Measurements from ENCODE around the gene ID3.

Gene ID3

DNA sequence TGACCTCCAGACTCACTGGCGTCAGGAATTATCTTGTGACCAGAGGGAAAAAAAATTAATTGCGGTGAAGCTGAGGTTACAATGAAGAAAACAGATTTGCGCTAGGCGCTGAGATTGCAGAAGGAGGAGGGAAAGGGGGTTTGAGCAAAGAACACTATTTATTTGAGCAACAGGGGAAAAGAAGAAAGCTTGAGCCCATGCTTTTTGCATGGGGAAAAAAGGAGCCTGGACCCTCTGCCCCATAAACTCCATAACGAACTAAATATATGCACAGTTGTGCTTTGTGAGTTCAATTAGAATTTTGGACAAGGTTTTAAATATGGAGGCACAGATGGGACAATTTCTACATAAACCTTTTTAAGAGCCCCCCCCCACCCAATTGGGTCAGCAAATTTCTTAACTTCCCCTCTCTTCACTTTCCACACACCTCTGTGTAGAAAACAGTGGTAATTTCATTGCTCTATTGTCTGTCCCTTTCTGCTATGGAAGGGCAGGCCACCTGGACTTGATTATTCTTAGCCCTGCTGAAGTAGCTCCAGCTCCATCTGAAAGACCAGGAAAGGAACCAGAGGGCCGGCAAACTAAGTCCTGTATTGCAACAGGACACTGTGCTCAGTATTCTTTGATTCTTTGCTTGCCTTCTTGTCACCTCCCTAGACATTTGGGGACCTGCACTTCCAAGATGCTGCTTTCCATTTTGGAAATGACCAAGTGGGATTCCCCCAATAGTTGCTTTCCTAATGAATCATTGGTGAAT is 862 bp upstream of the ID3 start:
- Histone ChIP-seq H3K4me3 (ENCODE audit: control insufficient read depth in 1 of 7, extremely low read depth in 1 of 7, insufficient read depth in 4 of 7, low read depth in 2 of 7, low read length in 6 of 7) (peak overlapping the region in 3 of 7 experiments; percentile 36 to 72 (median 38)), H3K36me3 (ENCODE audit: control insufficient read depth in 4 of 4, insufficient read depth in 4 of 4, low read length in 3 of 4) (no peaks in the 10 kb centered on the region), H3K27ac (ENCODE audit: insufficient read depth in 1 of 2, low read depth in 1 of 2, low read length in 2 of 2, poor library complexity in 1 of 2, severe bottlenecking in 2 of 2) (peak overlapping the region in 1 of 2 experiments; percentile 60), H3K9me3 (ENCODE audit: control extremely low read depth in 1 of 5, control insufficient read depth in 4 of 5, insufficient read depth in 2 of 5, low read depth in 1 of 5, low read length in 4 of 5) (no peaks in the 10 kb centered on the region), H3K27me3 (replicated peaks in 2 of 5; ENCODE audit: control insufficient read depth in 4 of 5, insufficient read depth in 5 of 5, low read length in 4 of 5) (peaks cover 0 to 87% (median 37%) of the 10 kb centered on the region in 5 experiments), H3K4me1 (ENCODE audit: control extremely low read depth in 1 of 4, control insufficient read depth in 4 of 4, insufficient read depth in 4 of 4, low read length in 3 of 4) (peaks cover 11 to 55% (median 44%) of the 10 kb centered on the region in 4 experiments)
- WGBS (ENCODE audit: insufficient coverage), result 3% methylated on average over 5 of the region's 6 CpGs
- DNase-seq, result no peak
- ChIA-PET POLR2A (interaction anchor here (0.7 kb wide), 1 partner anchor 70 kb away, joined by 3 read pairs; no protein-coding TSS in a partner anchor), CTCF (interaction anchor here (1.1 to 25.1 kb wide), 3 partner anchors 10 to 73 kb away, joined by 3 to 405 read pairs (median 3); no protein-coding TSS in a partner anchor)

DNA sequence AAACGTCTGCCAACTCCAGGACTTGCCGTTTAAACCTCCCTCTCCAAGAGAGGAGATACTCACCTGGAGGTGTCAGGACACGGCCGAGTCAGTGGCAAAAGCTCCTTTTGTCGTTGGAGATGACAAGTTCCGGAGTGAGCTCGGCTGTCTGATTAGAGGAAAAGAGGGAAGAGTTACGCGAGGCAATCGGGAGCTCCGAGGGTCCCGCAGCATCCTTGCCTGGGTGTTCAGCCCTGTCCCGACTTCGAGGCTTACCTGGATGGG is 497 bp downstream of the ID3 start:
- Histone ChIP-seq H3K36me3 (ENCODE audit: control insufficient read depth in 4 of 4, insufficient read depth in 4 of 4, low read length in 3 of 4) (no peaks in the 10 kb centered on the region), H3K9me3 (ENCODE audit: control extremely low read depth in 1 of 5, control insufficient read depth in 4 of 5, insufficient read depth in 2 of 5, low read depth in 1 of 5, low read length in 4 of 5) (no peaks in the 10 kb centered on the region), H3K4me1 (ENCODE audit: control extremely low read depth in 1 of 4, control insufficient read depth in 4 of 4, insufficient read depth in 4 of 4, low read length in 3 of 4) (peaks cover 12 to 67% (median 54%) of the 10 kb centered on the region in 4 experiments), H3K27me3 (replicated peaks in 2 of 5; ENCODE audit: control insufficient read depth in 4 of 5, insufficient read depth in 5 of 5, low read length in 4 of 5) (peaks cover 0 to 78% (median 32%) of the 10 kb centered on the region in 5 experiments), H3K4me3 (ENCODE audit: control insufficient read depth in 1 of 7, extremely low read depth in 1 of 7, insufficient read depth in 4 of 7, low read depth in 2 of 7, low read length in 6 of 7) (peak overlapping the region; percentile 32 to 80 (median 72)), H3K27ac (ENCODE audit: insufficient read depth in 1 of 2, low read depth in 1 of 2, low read length in 2 of 2, poor library complexity in 1 of 2, severe bottlenecking in 2 of 2) (peak overlapping the region in 1 of 2 experiments; percentile 80)
- no peak for DNase-seq
- ChIA-PET POLR2A (interaction anchor here (1.4 to 2.2 kb wide), 2 partner anchors 34 to 78 kb away, joined by 5 to 8 read pairs; no protein-coding TSS in a partner anchor), CTCF (interaction anchor here (1.4 to 25.1 kb wide), 3 partner anchors 11 to 75 kb away, joined by 3 to 405 read pairs (median 4); no protein-coding TSS in a partner anchor)
- 0% methylated on average over 11 of the region's 14 CpGs for WGBS (ENCODE audit: insufficient coverage)

DNA sequence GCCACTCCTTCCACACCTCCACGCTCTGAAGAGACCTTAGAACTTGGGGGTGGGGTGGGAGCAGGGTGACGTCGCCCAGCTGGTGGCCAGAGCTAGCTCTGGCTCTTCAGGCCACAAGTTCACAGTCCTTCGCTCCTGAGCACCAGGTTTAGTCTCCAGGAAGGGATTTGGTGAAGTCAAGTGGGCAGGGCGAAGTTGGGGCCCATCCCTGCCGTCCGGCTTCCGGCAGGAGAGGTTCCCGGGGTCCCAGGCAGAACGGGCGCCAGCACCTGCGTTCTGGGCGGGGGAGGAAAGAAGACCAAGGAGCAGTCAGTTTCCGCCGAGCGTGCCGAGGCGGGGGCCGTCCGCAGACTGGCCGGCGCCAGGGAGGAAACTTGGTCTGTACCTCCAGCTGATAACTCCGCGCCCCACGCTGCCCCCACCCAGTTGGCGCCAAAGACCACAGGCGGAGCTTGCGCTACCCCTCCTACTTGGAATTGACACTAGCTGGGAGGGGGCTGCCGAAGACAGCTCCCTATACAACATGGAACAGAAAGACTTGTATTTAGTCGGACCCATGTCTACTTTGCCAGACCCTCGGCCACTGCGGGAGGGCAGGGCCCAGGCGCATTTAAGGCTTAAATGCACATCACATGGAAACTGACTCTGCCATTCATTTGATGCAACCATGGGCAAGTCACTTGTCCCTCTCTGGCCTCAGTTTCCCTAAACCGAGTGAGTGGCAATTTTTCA is 995 bp downstream of the ID3 start:
- CTCF ChIA-PET, result interaction anchor here (1.4 to 25.1 kb wide), 2 partner anchors 14 to 75 kb away, joined by 4 to 405 read pairs; no protein-coding TSS in a partner anchor
- peaks cover 12 to 68% (median 56%) of the 10 kb centered on the region in 4 experiments for H3K4me1 ChIP-seq (ENCODE audit: control extremely low read depth in 1 of 4, control insufficient read depth in 4 of 4, insufficient read depth in 4 of 4, low read length in 3 of 4)
- WGBS (ENCODE audit: insufficient coverage), result 9% methylated on average over 34 of the region's 34 CpGs

DNA sequence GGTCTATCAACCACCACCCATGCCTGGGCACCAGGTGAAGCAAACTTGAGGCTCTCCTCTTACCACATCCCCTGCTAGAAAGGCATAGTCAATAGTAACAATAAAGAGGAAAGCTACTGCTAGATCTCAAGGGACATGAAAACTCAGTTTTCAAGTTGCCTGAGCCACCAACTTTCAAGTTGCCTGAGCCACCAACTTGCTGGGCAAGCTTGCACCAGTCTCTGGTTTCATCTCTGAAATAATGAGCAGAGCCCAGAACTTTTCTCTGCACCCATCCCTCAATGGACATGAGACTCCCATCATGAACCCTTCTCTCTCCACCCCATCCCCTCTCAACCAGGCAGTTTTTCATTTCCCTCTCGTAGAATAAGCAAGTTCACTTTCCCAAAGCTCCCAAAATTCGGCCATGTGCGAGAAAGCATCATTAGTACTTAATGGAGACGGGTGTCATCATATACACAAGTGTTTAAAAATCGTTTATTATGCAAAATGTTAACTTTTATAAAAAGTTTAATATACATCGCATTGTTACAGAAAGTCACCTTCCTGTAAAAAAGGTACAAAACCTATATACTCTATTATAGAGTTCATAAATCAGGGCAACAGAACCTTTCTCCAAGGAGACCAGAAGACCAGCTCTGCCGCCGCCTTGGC is 1.7 kb downstream of the ID3 start:
- ChIA-PET POLR2A (interaction anchor here (0.7 to 2.2 kb wide), 4 partner anchors 24 to 139 kb away, joined by 3 to 8 read pairs (median 5); no protein-coding TSS in a partner anchor), CTCF (interaction anchor here (1.4 to 25.1 kb wide), 2 partner anchors 13 to 76 kb away, joined by 4 to 405 read pairs; no protein-coding TSS in a partner anchor)
- Histone ChIP-seq H3K27ac (ENCODE audit: insufficient read depth in 1 of 2, low read depth in 1 of 2, low read length in 2 of 2, poor library complexity in 1 of 2, severe bottlenecking in 2 of 2) (peak overlapping the region in 1 of 2 experiments; percentile 80), H3K36me3 (ENCODE audit: control insufficient read depth in 4 of 4, insufficient read depth in 4 of 4, low read length in 3 of 4) (no peaks in the 10 kb centered on the region), H3K27me3 (replicated peaks in 2 of 5; ENCODE audit: control insufficient read depth in 4 of 5, insufficient read depth in 5 of 5, low read length in 4 of 5) (peaks cover 0 to 68% (median 32%) of the 10 kb centered on the region in 5 experiments), H3K4me3 (ENCODE audit: control insufficient read depth in 1 of 7, extremely low read depth in 1 of 7, insufficient read depth in 4 of 7, low read depth in 2 of 7, low read length in 6 of 7) (peak overlapping the region in 4 of 7 experiments; percentile 70 to 80 (median 75)), H3K9me3 (ENCODE audit: control extremely low read depth in 1 of 5, control insufficient read depth in 4 of 5, insufficient read depth in 2 of 5, low read depth in 1 of 5, low read length in 4 of 5) (no peaks in the 10 kb centered on the region), H3K4me1 (ENCODE audit: control extremely low read depth in 1 of 4, control insufficient read depth in 4 of 4, insufficient read depth in 4 of 4, low read length in 3 of 4) (peaks cover 12 to 67% (median 52%) of the 10 kb centered on the region in 4 experiments)
- WGBS (ENCODE audit: insufficient coverage), result 88% methylated on average over 3 of the region's 8 CpGs
- no peak for DNase-seq

More for the DNA sequence above, 995 bp downstream of the ID3 start:
- peak in 2 of 3 donors; percentile 68 to 93 for DNase-seq
- Histone ChIP-seq H3K27ac (ENCODE audit: insufficient read depth in 1 of 2, low read depth in 1 of 2, low read length in 2 of 2, poor library complexity in 1 of 2, severe bottlenecking in 2 of 2) (peak overlapping the region in 1 of 2 experiments; percentile 80), H3K27me3 (replicated peaks in 2 of 5; ENCODE audit: control insufficient read depth in 4 of 5, insufficient read depth in 5 of 5, low read length in 4 of 5) (peaks cover 0 to 73% (median 33%) of the 10 kb centered on the region in 5 experiments), H3K4me3 (ENCODE audit: control insufficient read depth in 1 of 7, extremely low read depth in 1 of 7, insufficient read depth in 4 of 7, low read depth in 2 of 7, low read length in 6 of 7) (peak overlapping the region; percentile 32 to 80 (median 72)), H3K36me3 (ENCODE audit: control insufficient read depth in 4 of 4, insufficient read depth in 4 of 4, low read length in 3 of 4) (no peaks in the 10 kb centered on the region), H3K9me3 (ENCODE audit: control extremely low read depth in 1 of 5, control insufficient read depth in 4 of 5, insufficient read depth in 2 of 5, low read depth in 1 of 5, low read length in 4 of 5) (no peaks in the 10 kb centered on the region)
- POLR2A ChIA-PET, result interaction anchor here (0.6 to 2.2 kb wide), 3 partner anchors 9 to 79 kb away, joined by 3 to 8 read pairs (median 5); no protein-coding TSS in a partner anchor

DNA sequence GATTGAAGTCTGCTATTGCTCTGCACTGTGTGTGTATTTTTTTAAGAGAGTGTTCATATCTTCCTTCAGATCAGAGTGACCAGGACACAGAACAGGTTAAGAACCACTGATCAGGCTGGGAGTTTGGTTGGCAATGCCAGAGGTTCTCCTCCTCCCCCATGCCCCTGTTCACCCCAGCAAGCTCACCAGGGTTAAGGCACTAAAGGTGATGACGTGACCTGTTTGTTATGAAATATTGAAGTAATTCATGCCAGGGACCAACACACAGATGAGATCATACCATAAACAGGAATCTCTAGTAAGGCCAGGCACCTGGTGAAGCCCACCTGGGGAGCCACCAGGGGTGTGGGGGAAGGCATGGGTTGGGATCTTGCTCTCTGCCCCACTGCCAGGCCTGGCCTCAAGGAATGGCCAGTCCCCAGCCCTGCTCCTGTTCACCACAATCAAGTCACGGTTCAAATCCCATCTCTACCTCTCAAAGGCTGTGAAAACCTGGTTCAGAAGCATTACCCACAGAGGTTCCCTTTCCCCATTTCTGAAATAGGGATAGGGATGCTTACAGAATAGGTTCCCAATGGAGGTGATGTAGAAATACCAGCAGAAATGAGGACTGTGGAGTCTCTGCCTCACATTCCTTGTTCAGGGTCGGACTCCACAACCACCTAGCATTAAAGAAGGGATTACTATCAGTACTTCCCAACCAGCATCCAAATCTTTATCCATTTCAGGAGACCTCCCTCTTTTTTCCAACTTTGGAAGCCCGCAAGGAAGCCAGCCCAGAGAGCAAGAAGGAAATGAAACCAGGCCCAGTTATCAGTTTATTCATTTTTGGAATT is 2.4 kb downstream of the ID3 start:
- peak overlapping the region in 1 of 2 experiments; percentile 80 for H3K27ac ChIP-seq (ENCODE audit: insufficient read depth in 1 of 2, low read depth in 1 of 2, low read length in 2 of 2, poor library complexity in 1 of 2, severe bottlenecking in 2 of 2)
- no peaks in the 10 kb centered on the region for H3K9me3 ChIP-seq (ENCODE audit: control extremely low read depth in 1 of 5, control insufficient read depth in 4 of 5, insufficient read depth in 2 of 5, low read depth in 1 of 5, low read length in 4 of 5)
- ChIA-PET CTCF (interaction anchor here (0.6 to 25.1 kb wide), 5 partner anchors 12 to 417 kb away, joined by 3 to 405 read pairs (median 4); no protein-coding TSS in a partner anchor), POLR2A (interaction anchor here (0.7 to 2.2 kb wide), 3 partner anchors 24 to 140 kb away, joined by 3 to 8 read pairs (median 5); no protein-coding TSS in a partner anchor)
- H3K4me3 ChIP-seq (ENCODE audit: control insufficient read depth in 1 of 7, extremely low read depth in 1 of 7, insufficient read depth in 4 of 7, low read depth in 2 of 7, low read length in 6 of 7), result no peak overlapping the region
- 94% methylated on average over 2 of the region's 4 CpGs for WGBS (ENCODE audit: insufficient coverage)
- no peaks in the 10 kb centered on the region for H3K36me3 ChIP-seq (ENCODE audit: control insufficient read depth in 4 of 4, insufficient read depth in 4 of 4, low read length in 3 of 4)
- peaks cover 12 to 61% (median 48%) of the 10 kb centered on the region in 4 experiments for H3K4me1 ChIP-seq (ENCODE audit: control extremely low read depth in 1 of 4, control insufficient read depth in 4 of 4, insufficient read depth in 4 of 4, low read length in 3 of 4)
- no peak for DNase-seq
- peaks cover 0 to 62% (median 32%) of the 10 kb centered on the region in 5 experiments for H3K27me3 ChIP-seq (replicated peaks in 2 of 5; ENCODE audit: control insufficient read depth in 4 of 5, insufficient read depth in 5 of 5, low read length in 4 of 5)

Data from common myeloid progenitor, CD34-positive (primary cell).